SU-DHL-6 (cell line): ENCODE measurements around the gene ZFP36.

Experiments used
- EZH2phosphoT487 ChIP-seq: fragments of 200-600 bp; sonication (generic), shearing (Covaris generic); conservative IDR thresholded peaks from 2 replicates; pipeline ENCODE4 v1.6.1; 2018; ENCODE audit warnings: mild to moderate bottlenecking, antibody characterized with exemption, low read length, moderate library complexity, mixed read lengths
- TF ChIP-seq, protein P1 (sequence below): fragments of 200-600 bp; sonication (generic); IDR thresholded peaks from one replicate; pipeline ENCODE4 v1.5.1; 2017; ENCODE audit warnings: antibody characterized with exemption, mild to moderate bottlenecking, low read length, moderate library complexity; ENCODE audit not compliant: insufficient read depth, poor library complexity, severe bottlenecking

GRCh38 chr19:39386557-39386956 lies 20.1 kb upstream of the ZFP36 start:
- TF ChIP-seq, protein P1, sequence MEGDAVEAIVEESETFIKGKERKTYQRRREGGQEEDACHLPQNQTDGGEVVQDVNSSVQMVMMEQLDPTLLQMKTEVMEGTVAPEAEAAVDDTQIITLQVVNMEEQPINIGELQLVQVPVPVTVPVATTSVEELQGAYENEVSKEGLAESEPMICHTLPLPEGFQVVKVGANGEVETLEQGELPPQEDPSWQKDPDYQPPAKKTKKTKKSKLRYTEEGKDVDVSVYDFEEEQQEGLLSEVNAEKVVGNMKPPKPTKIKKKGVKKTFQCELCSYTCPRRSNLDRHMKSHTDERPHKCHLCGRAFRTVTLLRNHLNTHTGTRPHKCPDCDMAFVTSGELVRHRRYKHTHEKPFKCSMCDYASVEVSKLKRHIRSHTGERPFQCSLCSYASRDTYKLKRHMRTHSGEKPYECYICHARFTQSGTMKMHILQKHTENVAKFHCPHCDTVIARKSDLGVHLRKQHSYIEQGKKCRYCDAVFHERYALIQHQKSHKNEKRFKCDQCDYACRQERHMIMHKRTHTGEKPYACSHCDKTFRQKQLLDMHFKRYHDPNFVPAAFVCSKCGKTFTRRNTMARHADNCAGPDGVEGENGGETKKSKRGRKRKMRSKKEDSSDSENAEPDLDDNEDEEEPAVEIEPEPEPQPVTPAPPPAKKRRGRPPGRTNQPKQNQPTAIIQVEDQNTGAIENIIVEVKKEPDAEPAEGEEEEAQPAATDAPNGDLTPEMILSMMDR: no peak
- no peak for TF ChIP-seq EZH2phosphoT487
